Measurements from ENCODE around the gene ATAD2B. TPM values are rescaled to one million over a fixed set of nuclear protein-coding genes. Genes with fewer than 3 reads are reported as not detected.

ATAD2B gene
- polyA plus RNA-seq, 1 of the 3 experiments (the other 2 are of a cell fraction) = 1.3 TPM

GRCh38 chr2:23803965-23804542 is 122.9 kb downstream of the ATAD2B start:
- POLR2A ChIA-PET = no interaction called here
- no peak overlapping the region for H3K4me2 ChIP-seq
- WGBS (ENCODE audit: low lambda C conversion rate) = 46% methylated on average over 5 of the region's 5 CpGs
- no peaks in the 10 kb centered on the region for H3K9me3 ChIP-seq
- DNase-seq = peak; percentile 34
- H3K4me1 ChIP-seq (ENCODE audit: control insufficient read depth in 1 of 2, insufficient read depth in 2 of 2, low read depth in 1 of 2, low read length in 1 of 2) = peaks cover 2 to 16% of the 10 kb centered on the region in 2 experiments; a peak in 3 of 4 replicates
- peak overlapping the region in 1 of 2 experiments; percentile 8; a peak in 1 of 4 replicates for H3K27ac ChIP-seq (ENCODE audit: low read depth in 2 of 2, low read length in 1 of 2)
- peaks cover 5% of the 10 kb centered on the region; the same call in 1 of the 2 replicates for H4K20me1 ChIP-seq (ENCODE audit: insufficient read depth)
- H3K27me3 ChIP-seq (ENCODE audit: insufficient read depth) = no peaks in the 10 kb centered on the region
- peaks cover 14% of the 10 kb centered on the region for H3F3A ChIP-seq (replicated peaks; ENCODE audit: insufficient read depth)
- CTCF ChIA-PET = interaction anchor here (0.6 to 2.4 kb wide), 10 partner anchors 12 to 209 kb away, joined by 3 to 15 read pairs (median 3); no protein-coding TSS in a partner anchor
- peaks cover 15 to 18% of the 10 kb centered on the region in 2 experiments for H3K36me3 ChIP-seq (replicated peaks in 1 of 2; ENCODE audit: control insufficient read depth in 1 of 2, insufficient read depth in 2 of 2, low read length in 1 of 2)
- H3K4me3 ChIP-seq (ENCODE audit: low read depth in 2 of 2, low read length in 1 of 2) = no peak overlapping the region
- no peak overlapping the region for H2AFZ ChIP-seq (ENCODE audit: low read depth)
- H3K9ac ChIP-seq = no peak overlapping the region
- H3K9me2 ChIP-seq = no peaks in the 10 kb centered on the region
- no peaks in the 10 kb centered on the region for H3K79me2 ChIP-seq (ENCODE audit: insufficient read depth)
- TF ChIP-seq RCOR1 (IDR thresholded peaks at IDR 0.05; ENCODE audit: low read length) (no peak), EZH2phosphoT487 (IDR thresholded peaks at IDR 0.05; ENCODE audit: borderline replicate concordance, low read depth) (no peak), FOXJ3 (CRISPR knock-in tag; IDR thresholded peaks at IDR 0.05) (no peak), MAX (IDR thresholded peaks at IDR 0.05; ENCODE audit: low read depth) (no peak), GATA2 (CRISPR knock-in tag; IDR thresholded peaks at IDR 0.05) (no peak), POLR2AphosphoS5 (IDR thresholded peaks at IDR 0.05; ENCODE audit: low read depth, low read length) (no peak), EP300 (IDR thresholded peaks at IDR 0.05; ENCODE audit: borderline replicate concordance in 1 of 2, low read depth in 1 of 2, low read length in 1 of 2) (no peak), JUND (IDR thresholded peaks at IDR 0.05) (no peak), FOSL2 (IDR thresholded peaks at IDR 0.05; ENCODE audit: borderline replicate concordance, low read depth) (no peak), RAD21 (IDR thresholded peaks at IDR 0.05; ENCODE audit: low read length) (peak; percentile 34), ELF1 (IDR thresholded peaks at IDR 0.05) (no peak), SMC3 (IDR thresholded peaks at IDR 0.05; ENCODE audit: low read depth, low read length) (peak; percentile 7; the same call in 1 of the 2 replicates), TAF1 (IDR thresholded peaks at IDR 0.05; ENCODE audit: borderline replicate concordance, low read depth, low read length) (no peak), PBX3 (IDR thresholded peaks at IDR 0.05) (no peak), GABPA (IDR thresholded peaks at IDR 0.05; ENCODE audit: low read depth) (no peak), RFX5 (IDR thresholded peaks at IDR 0.05; ENCODE audit: low read length) (no peak), NFIC (IDR thresholded peaks at IDR 0.05; ENCODE audit: borderline replicate concordance) (peak; percentile 70), SIN3A (IDR thresholded peaks at IDR 0.05; ENCODE audit: borderline replicate concordance, low read depth, low read length) (no peak), FOXM1 (IDR thresholded peaks at IDR 0.05; ENCODE audit: low read depth) (no peak), TCF12 (IDR thresholded peaks at IDR 0.05) (peak; percentile 37; the same call in 1 of the 2 replicates), MEF2A (IDR thresholded peaks at IDR 0.05; ENCODE audit: borderline replicate concordance, low read depth) (no peak), TEAD4 (IDR thresholded peaks at IDR 0.05; ENCODE audit: borderline replicate concordance, insufficient read depth) (no peak)
- TF ChIP-seq, protein P1, sequence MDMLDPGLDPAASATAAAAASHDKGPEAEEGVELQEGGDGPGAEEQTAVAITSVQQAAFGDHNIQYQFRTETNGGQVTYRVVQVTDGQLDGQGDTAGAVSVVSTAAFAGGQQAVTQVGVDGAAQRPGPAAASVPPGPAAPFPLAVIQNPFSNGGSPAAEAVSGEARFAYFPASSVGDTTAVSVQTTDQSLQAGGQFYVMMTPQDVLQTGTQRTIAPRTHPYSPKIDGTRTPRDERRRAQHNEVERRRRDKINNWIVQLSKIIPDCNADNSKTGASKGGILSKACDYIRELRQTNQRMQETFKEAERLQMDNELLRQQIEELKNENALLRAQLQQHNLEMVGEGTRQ (IDR thresholded peaks at IDR 0.05; ENCODE audit: borderline replicate concordance, low read depth, low read length) = no peak
- TF ChIP-seq, protein P2, sequence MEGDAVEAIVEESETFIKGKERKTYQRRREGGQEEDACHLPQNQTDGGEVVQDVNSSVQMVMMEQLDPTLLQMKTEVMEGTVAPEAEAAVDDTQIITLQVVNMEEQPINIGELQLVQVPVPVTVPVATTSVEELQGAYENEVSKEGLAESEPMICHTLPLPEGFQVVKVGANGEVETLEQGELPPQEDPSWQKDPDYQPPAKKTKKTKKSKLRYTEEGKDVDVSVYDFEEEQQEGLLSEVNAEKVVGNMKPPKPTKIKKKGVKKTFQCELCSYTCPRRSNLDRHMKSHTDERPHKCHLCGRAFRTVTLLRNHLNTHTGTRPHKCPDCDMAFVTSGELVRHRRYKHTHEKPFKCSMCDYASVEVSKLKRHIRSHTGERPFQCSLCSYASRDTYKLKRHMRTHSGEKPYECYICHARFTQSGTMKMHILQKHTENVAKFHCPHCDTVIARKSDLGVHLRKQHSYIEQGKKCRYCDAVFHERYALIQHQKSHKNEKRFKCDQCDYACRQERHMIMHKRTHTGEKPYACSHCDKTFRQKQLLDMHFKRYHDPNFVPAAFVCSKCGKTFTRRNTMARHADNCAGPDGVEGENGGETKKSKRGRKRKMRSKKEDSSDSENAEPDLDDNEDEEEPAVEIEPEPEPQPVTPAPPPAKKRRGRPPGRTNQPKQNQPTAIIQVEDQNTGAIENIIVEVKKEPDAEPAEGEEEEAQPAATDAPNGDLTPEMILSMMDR (IDR thresholded peaks at IDR 0.05) = peak; percentile 55
- TF ChIP-seq, protein P3, sequence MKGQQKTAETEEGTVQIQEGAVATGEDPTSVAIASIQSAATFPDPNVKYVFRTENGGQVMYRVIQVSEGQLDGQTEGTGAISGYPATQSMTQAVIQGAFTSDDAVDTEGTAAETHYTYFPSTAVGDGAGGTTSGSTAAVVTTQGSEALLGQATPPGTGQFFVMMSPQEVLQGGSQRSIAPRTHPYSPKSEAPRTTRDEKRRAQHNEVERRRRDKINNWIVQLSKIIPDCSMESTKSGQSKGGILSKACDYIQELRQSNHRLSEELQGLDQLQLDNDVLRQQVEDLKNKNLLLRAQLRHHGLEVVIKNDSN (IDR thresholded peaks at IDR 0.05; ENCODE audit: borderline replicate concordance, low read depth) = no peak
- TF ChIP-seq, protein P4, sequence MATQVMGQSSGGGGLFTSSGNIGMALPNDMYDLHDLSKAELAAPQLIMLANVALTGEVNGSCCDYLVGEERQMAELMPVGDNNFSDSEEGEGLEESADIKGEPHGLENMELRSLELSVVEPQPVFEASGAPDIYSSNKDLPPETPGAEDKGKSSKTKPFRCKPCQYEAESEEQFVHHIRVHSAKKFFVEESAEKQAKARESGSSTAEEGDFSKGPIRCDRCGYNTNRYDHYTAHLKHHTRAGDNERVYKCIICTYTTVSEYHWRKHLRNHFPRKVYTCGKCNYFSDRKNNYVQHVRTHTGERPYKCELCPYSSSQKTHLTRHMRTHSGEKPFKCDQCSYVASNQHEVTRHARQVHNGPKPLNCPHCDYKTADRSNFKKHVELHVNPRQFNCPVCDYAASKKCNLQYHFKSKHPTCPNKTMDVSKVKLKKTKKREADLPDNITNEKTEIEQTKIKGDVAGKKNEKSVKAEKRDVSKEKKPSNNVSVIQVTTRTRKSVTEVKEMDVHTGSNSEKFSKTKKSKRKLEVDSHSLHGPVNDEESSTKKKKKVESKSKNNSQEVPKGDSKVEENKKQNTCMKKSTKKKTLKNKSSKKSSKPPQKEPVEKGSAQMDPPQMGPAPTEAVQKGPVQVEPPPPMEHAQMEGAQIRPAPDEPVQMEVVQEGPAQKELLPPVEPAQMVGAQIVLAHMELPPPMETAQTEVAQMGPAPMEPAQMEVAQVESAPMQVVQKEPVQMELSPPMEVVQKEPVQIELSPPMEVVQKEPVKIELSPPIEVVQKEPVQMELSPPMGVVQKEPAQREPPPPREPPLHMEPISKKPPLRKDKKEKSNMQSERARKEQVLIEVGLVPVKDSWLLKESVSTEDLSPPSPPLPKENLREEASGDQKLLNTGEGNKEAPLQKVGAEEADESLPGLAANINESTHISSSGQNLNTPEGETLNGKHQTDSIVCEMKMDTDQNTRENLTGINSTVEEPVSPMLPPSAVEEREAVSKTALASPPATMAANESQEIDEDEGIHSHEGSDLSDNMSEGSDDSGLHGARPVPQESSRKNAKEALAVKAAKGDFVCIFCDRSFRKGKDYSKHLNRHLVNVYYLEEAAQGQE (IDR thresholded peaks at IDR 0.05; ENCODE audit: low read depth, low read length) = no peak
